ENCODE results near the gene LRFN2. TPM values are rescaled to one million over a fixed set of nuclear protein-coding genes. Genes with fewer than 3 reads are reported as not detected.

LRFN2 gene
- total RNA-seq, 1 donor from 2014 or later, result not detected

GRCh38 chr6:40543776-40544175, 43.4 kb downstream of the LRFN2 start:
- Histone ChIP-seq H3K9me3 (no peaks in the 10 kb centered on the region), H3K4me3 (no peak overlapping the region), H3K36me3 (no peaks in the 10 kb centered on the region), H3K27ac (no peak overlapping the region), H3K4me1 (no peaks in the 10 kb centered on the region), H3K27me3 (no peaks in the 10 kb centered on the region)
- intact Hi-C loops (cut with DNase I), result no loop called here
- no peak for DNase-seq (ENCODE audit: low spot score in 2 of 2)
- TF ChIP-seq, protein P1, sequence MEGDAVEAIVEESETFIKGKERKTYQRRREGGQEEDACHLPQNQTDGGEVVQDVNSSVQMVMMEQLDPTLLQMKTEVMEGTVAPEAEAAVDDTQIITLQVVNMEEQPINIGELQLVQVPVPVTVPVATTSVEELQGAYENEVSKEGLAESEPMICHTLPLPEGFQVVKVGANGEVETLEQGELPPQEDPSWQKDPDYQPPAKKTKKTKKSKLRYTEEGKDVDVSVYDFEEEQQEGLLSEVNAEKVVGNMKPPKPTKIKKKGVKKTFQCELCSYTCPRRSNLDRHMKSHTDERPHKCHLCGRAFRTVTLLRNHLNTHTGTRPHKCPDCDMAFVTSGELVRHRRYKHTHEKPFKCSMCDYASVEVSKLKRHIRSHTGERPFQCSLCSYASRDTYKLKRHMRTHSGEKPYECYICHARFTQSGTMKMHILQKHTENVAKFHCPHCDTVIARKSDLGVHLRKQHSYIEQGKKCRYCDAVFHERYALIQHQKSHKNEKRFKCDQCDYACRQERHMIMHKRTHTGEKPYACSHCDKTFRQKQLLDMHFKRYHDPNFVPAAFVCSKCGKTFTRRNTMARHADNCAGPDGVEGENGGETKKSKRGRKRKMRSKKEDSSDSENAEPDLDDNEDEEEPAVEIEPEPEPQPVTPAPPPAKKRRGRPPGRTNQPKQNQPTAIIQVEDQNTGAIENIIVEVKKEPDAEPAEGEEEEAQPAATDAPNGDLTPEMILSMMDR (IDR thresholded peaks at IDR 0.05), result no peak

- Histone ChIP-seq H3K36me3 (no peaks in the 10 kb centered on the region), H3K9me3 (no peaks in the 10 kb centered on the region), H3K4me3 (no peak overlapping the region), H3K27me3 (no peaks in the 10 kb centered on the region), H3K4me1 (no peaks in the 10 kb centered on the region), H3K27ac (no peak overlapping the region)
- TF ChIP-seq, protein P1 (IDR thresholded peaks at IDR 0.05), result no peak
- intact Hi-C loops (cut with DNase I), result no loop called here
- DNase-seq (ENCODE audit: low spot score in 2 of 2), result no peak
Observed at GRCh38 chr6:40543146-40543545, 44.0 kb downstream of the LRFN2 start.

DNA sequence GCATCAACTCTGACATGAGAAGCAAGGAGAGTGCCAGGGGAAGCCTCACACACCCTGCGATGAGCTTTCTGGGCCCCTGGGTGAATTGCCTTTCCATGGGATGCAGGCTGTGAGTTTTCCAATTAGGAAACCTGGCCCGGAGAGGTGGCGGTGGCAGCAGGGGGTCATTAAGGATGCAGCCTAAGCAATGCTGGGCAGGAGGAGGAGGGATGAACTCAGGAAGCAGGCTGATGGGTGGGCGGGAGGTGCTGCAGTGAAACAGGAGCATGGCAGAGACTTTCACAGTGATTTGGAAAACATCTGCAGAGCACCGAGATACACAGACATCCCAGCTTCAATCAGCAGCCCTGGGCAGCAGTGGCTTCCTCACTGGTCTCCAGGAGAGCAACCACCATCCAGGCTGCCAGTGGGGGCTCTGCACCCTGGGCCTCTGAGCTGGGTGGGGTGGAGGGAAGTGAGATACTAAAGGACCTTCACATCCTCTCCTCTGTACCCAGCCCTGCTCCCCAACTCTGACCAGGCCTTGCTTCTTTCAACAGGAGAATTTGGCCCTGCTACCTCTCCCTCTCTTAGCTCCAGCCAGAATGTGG, 44.9 kb downstream of the LRFN2 start:
- no peak for DNase-seq (ENCODE audit: low spot score in 2 of 2)
- intact Hi-C loops (cut with DNase I), result no loop called here
- TF ChIP-seq, protein P1 (IDR thresholded peaks at IDR 0.05), result no peak
- no peak overlapping the region for H3K27ac ChIP-seq
- H3K27me3 ChIP-seq, result no peaks in the 10 kb centered on the region
- H3K36me3 ChIP-seq, result no peaks in the 10 kb centered on the region
- no peak overlapping the region for H3K4me3 ChIP-seq
- no peaks in the 10 kb centered on the region for H3K9me3 ChIP-seq
- no peaks in the 10 kb centered on the region for H3K4me1 ChIP-seq

- no peaks in the 10 kb centered on the region for H3K27me3 ChIP-seq
- no peaks in the 10 kb centered on the region for H3K4me1 ChIP-seq
- no peak overlapping the region for H3K27ac ChIP-seq
- H3K9me3 ChIP-seq, result no peaks in the 10 kb centered on the region
- intact Hi-C loops (cut with DNase I), result no loop called here
- H3K4me3 ChIP-seq, result no peak overlapping the region
- no peak for DNase-seq (ENCODE audit: low spot score in 2 of 2)
- TF ChIP-seq, protein P1 (IDR thresholded peaks at IDR 0.05), result no peak
- H3K36me3 ChIP-seq, result no peaks in the 10 kb centered on the region
Observed at GRCh38 chr6:40541556-40542174, 45.5 kb downstream of the LRFN2 start.

GRCh38 chr6:40540790-40541189, 46.4 kb downstream of the LRFN2 start:
- intact Hi-C loops (cut with DNase I), result no loop called here
- no peak for DNase-seq (ENCODE audit: low spot score in 2 of 2)
- H3K9me3 ChIP-seq, result no peaks in the 10 kb centered on the region
- TF ChIP-seq, protein P1 (IDR thresholded peaks at IDR 0.05), result no peak
- H3K36me3 ChIP-seq, result no peaks in the 10 kb centered on the region
- H3K27ac ChIP-seq, result no peak overlapping the region
- H3K27me3 ChIP-seq, result no peaks in the 10 kb centered on the region
- H3K4me3 ChIP-seq, result no peak overlapping the region
- no peaks in the 10 kb centered on the region for H3K4me1 ChIP-seq

All from ascending aorta (tissue), 2 donors.